Measurements from ENCODE around the gene MXD1. TPM values are rescaled to one million over a fixed set of nuclear protein-coding genes. Genes with fewer than 3 reads are reported as not detected.

MXD1 gene
- total and polyA plus RNA-seq, 9 of the 15 experiments (the other 6 are each of a cell fraction or from before 2014, with no cell fraction given) = 6.7 to 35.9 (median 11.0) TPM

DNA sequence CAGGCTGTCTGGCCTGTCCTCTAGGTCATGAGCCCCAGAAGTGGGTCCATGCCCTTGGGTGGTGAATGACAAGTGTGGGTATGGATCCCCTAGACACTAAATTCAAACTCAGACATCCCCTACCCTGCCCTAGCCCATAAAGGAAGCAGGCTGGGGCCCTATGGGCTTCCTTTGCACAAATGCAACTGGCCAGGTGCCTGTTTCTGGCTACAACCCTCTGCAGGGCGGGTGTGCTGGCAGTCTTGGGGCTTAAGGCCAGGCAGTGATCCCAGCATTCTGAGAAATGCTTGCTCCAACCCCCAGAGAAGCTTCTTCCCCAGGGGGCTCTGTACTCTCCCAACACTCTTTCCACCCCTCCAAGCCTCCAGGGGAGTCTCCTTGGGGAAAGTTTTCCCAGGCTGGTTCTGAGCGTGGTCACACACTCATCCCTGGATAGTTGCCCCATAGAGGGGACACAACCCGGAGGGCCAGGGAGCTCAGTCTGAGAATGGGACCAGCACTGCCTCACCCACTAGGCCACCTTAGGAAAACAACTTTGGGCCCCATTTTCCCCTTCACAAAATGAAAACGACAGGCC is 63.1 kb downstream of the MXD1 start:
- H2AFZ ChIP-seq (ENCODE audit: low read depth, low read length) = peak overlapping the region; percentile 93
- peak overlapping the region; percentile 92 for H3K27ac ChIP-seq (ENCODE audit: extremely low read depth, low read depth, low read length)
- TF ChIP-seq RAD51 (IDR thresholded peaks at IDR 0.05; ENCODE audit: borderline replicate concordance, low read depth) (no peak), STAT5A (IDR thresholded peaks at IDR 0.05; ENCODE audit: borderline replicate concordance, low read length) (no peak), NFE2 (IDR thresholded peaks at IDR 0.05; ENCODE audit: low read depth) (no peak), STAT5B (CRISPR knock-in tag; IDR thresholded peaks at IDR 0.05) (no peak), ZHX1 (conservative IDR thresholded peaks at IDR 0.05; ENCODE audit: low read length) (no peak), ZNF586 (CRISPR knock-in tag; conservative IDR thresholded peaks at IDR 0.05) (no peak), ZNF146 (CRISPR knock-in tag; IDR thresholded peaks at IDR 0.05; ENCODE audit: unreplicated experiment) (no peak), ARHGAP35 (IDR thresholded peaks at IDR 0.05; ENCODE audit: partially characterized antibody) (no peak), ZNF212 (CRISPR knock-in tag; IDR thresholded peaks at IDR 0.05) (no peak), CEBPG (CRISPR knock-in tag; IDR thresholded peaks at IDR 0.05) (no peak), CEBPG (tag; conservative IDR thresholded peaks at IDR 0.05 in 1 of 2, IDR thresholded peaks at IDR 0.05 in 1 of 2) (no peak), ZNF644 (tag; IDR thresholded peaks at IDR 0.05; ENCODE audit: low read depth) (no peak), ZNF717 (CRISPR knock-in tag; IDR thresholded peaks at IDR 0.05) (no peak), ZNF124 (CRISPR knock-in tag; IDR thresholded peaks at IDR 0.05) (no peak), TRIM24 (IDR thresholded peaks at IDR 0.05) (no peak), ZKSCAN1 (IDR thresholded peaks at IDR 0.05; ENCODE audit: low read depth, low read length) (no peak), ZFPM2 (CRISPR knock-in tag; IDR thresholded peaks at IDR 0.05) (no peak)
- TF ChIP-seq, protein P1, sequence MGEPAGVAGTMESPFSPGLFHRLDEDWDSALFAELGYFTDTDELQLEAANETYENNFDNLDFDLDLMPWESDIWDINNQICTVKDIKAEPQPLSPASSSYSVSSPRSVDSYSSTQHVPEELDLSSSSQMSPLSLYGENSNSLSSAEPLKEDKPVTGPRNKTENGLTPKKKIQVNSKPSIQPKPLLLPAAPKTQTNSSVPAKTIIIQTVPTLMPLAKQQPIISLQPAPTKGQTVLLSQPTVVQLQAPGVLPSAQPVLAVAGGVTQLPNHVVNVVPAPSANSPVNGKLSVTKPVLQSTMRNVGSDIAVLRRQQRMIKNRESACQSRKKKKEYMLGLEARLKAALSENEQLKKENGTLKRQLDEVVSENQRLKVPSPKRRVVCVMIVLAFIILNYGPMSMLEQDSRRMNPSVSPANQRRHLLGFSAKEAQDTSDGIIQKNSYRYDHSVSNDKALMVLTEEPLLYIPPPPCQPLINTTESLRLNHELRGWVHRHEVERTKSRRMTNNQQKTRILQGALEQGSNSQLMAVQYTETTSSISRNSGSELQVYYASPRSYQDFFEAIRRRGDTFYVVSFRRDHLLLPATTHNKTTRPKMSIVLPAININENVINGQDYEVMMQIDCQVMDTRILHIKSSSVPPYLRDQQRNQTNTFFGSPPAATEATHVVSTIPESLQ (CRISPR knock-in tag; IDR thresholded peaks at IDR 0.05) = no peak
- TF ChIP-seq, protein P2, sequence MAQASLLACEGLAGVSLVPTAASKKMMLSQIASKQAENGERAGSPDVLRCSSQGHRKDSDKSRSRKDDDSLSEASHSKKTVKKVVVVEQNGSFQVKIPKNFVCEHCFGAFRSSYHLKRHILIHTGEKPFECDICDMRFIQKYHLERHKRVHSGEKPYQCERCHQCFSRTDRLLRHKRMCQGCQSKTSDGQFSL (CRISPR knock-in tag; IDR thresholded peaks at IDR 0.05) = no peak
- TF ChIP-seq, protein P2 (tag; IDR thresholded peaks at IDR 0.05) = 0 out of 4 replicates have a peak, but pooled peaks of 1 of the 2 experiments have one; percentile 77

More for the DNA sequence above, 63.1 kb downstream of the MXD1 start:
- CTCF ChIA-PET (ENCODE audit: low intra/inter-chr PET ratio) = no interaction called here
- DNase-seq (ENCODE audit: extremely low read depth in 1 of 4, low spot score in 3 of 4) (peak in 1 of 4 experiments; percentile 30), FAIRE-seq (no peak), ATAC-seq (peak; percentile 9)
- peak overlapping the region; percentile 79 for H3K4me2 ChIP-seq (ENCODE audit: insufficient read depth, low read length)
- in situ Hi-C loops (cut with MboI) (no loop called here), intact Hi-C loops (cut with micrococcal nuclease) (loop anchor here (5.0 kb wide), 1 partner anchor 46 kb away; no protein-coding TSS in a partner anchor)
- POLR2A ChIA-PET = interaction anchor here (0.6 to 1.5 kb wide), 6 partner anchors 12 to 316 kb away, joined by 3 to 8 read pairs (median 4); partner anchors contain the start of gene MXD1
- no peaks in the 10 kb centered on the region for H3K36me3 ChIP-seq (ENCODE audit: control insufficient read depth, insufficient read depth, low read length)
- 19% methylated on average over 4 of the region's 4 CpGs for WGBS (ENCODE audit: insufficient coverage, low coverage, missing lambda C conversion rate)
- H3K9me1 ChIP-seq (ENCODE audit: control insufficient read depth, insufficient read depth, low read length) = peaks cover 3% of the 10 kb centered on the region
- H3K79me2 ChIP-seq (ENCODE audit: control insufficient read depth, insufficient read depth, low read length) = no peaks in the 10 kb centered on the region
- H3K9ac ChIP-seq (ENCODE audit: insufficient read depth in 1 of 2, low read depth in 2 of 2, low read length in 2 of 2) = peak overlapping the region; percentile 64 to 84
- no peaks in the 10 kb centered on the region for H4K20me1 ChIP-seq (replicated peaks; ENCODE audit: control insufficient read depth, insufficient read depth, low read length)
- peaks cover 56 to 67% of the 10 kb centered on the region in 2 experiments for H3K4me1 ChIP-seq (replicated peaks in 1 of 2; ENCODE audit: control insufficient read depth in 2 of 2, insufficient read depth in 2 of 2, low read length in 2 of 2)
- no peak overlapping the region for H3K4me3 ChIP-seq
- no peaks in the 10 kb centered on the region for H3K27me3 ChIP-seq (ENCODE audit: control insufficient read depth in 2 of 2, insufficient read depth in 2 of 2, low read length in 2 of 2)
- H3K9me3 ChIP-seq (replicated peaks; ENCODE audit: control insufficient read depth, insufficient read depth, low read depth, low read length) = no peaks in the 10 kb centered on the region
- TSS peak; percentile 86 for BruUV-seq (replicated peaks)

All from K562 (cell line).